GM12878 (cell line): ENCODE results near the gene TMPRSS13. TPM values are rescaled to one million over a fixed set of nuclear protein-coding genes. Genes with fewer than 3 reads are reported as not detected.

Source experiments
- ATAC-seq: fragments of 200-7000 bp; cut with Tn5 transposase; 3 replicates; pipeline ENCODE4 v1.9.1; 2020; ENCODE audit warnings: mild to moderate bottlenecking, moderate library complexity
- BruUV-seq: library from RNA; stranded (reverse); fragments of 400-500 nt; replicated peaks from 2 replicates; lab custom pipeline; 2021; lab: Mats Ljungman, UMichigan
- CTCF ChIA-PET: fragments of 300-600 bp; sonication (Branson Sonifier 250); formaldehyde crosslinking; extraction: SDS; loops from one replicate; lab custom pipeline; 2021; ENCODE audit warnings: inconsistent platforms; lab: Yijun Ruan, JAX
- POLR2A ChIA-PET: fragments of 350-600 bp; formaldehyde crosslinking; extraction: SDS; loops from one replicate; lab custom pipeline; 2021; ENCODE audit warnings: inconsistent platforms; lab: Charles Lee
- RAD21 ChIA-PET: fragments of 300-600 bp; sonication (Branson Sonifier 250); formaldehyde crosslinking; loops from one replicate; lab custom pipeline; 2023; ENCODE audit warnings: antibody characterized with exemption; ENCODE audit not compliant: unreplicated experiment; lab: Charles Lee
- SMC1A ChIA-PET: fragments of 300-600 bp; sonication (Branson Sonifier 250); formaldehyde crosslinking; loops from one replicate; lab custom pipeline; 2023; ENCODE audit not compliant: unreplicated experiment, uncharacterized antibody; lab: Charles Lee
- DNase-seq: peaks from one replicate; pipeline ENCODE4 v3.0.0-alpha.2; 2011; ENCODE audit warnings: low read depth, low spot score
- FAIRE-seq: peaks from 3 replicates; lab custom pipeline; 2011; peaks lifted over from hg19 to GRCh38; lab: Jason Lieb, UNC
- H2AFZ ChIP-seq: 2 replicates; pipeline ENCODE4 v1.6.0; 2011; ENCODE audit warnings: low read depth, low read length, control low read depth; ENCODE audit not compliant: control insufficient read depth
- H3K27ac ChIP-seq: 2 replicates; pipeline ENCODE4 v1.5.1; 2011; ENCODE audit warnings: control low read depth; ENCODE audit not compliant: control insufficient read depth, insufficient read depth
- H3K27me3 ChIP-seq, 2 experiments: replicated peaks in 1 of 2; 2 replicates each; pipeline versions ENCODE4 v1.6.0 to v1.6.1; 2011; ENCODE audit warnings: low read length in 1 of 2; ENCODE audit not compliant: control insufficient read depth in 2 of 2, insufficient read depth in 2 of 2
- H3K36me3 ChIP-seq, 2 experiments: 2 replicates each; pipeline ENCODE4 v1.5.1; 2011; ENCODE audit warnings: low read length in 1 of 2; ENCODE audit not compliant: control insufficient read depth in 2 of 2, insufficient read depth in 2 of 2
- H3K4me1 ChIP-seq: 2 replicates; pipeline ENCODE4 v1.6.1; 2011; ENCODE audit warnings: mild to moderate bottlenecking, low read length, moderate library complexity, mixed read lengths; ENCODE audit not compliant: control insufficient read depth, insufficient read depth
- H3K4me2 ChIP-seq: 2 replicates; pipeline ENCODE4 v1.6.0; 2011; ENCODE audit warnings: control low read depth; ENCODE audit not compliant: control insufficient read depth, insufficient read depth
- H3K4me3 ChIP-seq: fragments of 200-600 bp; sonication (generic); 2 replicates; pipeline ENCODE4 v1.5.1; 2016
- H3K79me2 ChIP-seq: 2 replicates; pipeline ENCODE4 v1.6.0; 2011; ENCODE audit warnings: low read length; ENCODE audit not compliant: control insufficient read depth, insufficient read depth
- H3K9ac ChIP-seq: 2 replicates; pipeline ENCODE4 v1.8.0; 2011; ENCODE audit warnings: low read length, control low read depth, mixed read lengths; ENCODE audit not compliant: control insufficient read depth, insufficient read depth
- H3K9me3 ChIP-seq: replicated peaks from 3 replicates; pipeline ENCODE4 v1.5.1; 2011; ENCODE audit warnings: mild to moderate bottlenecking, low read length; ENCODE audit not compliant: control insufficient read depth, insufficient read depth
- H4K20me1 ChIP-seq: 2 replicates; pipeline ENCODE4 v1.6.0; 2011; ENCODE audit not compliant: control insufficient read depth, insufficient read depth
- BCL11A ChIP-seq: IDR thresholded peaks from 2 replicates; pipeline ENCODE4 v1.6.1; 2011; ENCODE audit warnings: low read depth, low read length
- IRF4 ChIP-seq: IDR thresholded peaks from 2 replicates; pipeline ENCODE4 v1.6.1; 2011; ENCODE audit warnings: low read depth, low read length
- MTA3 ChIP-seq: IDR thresholded peaks from 2 replicates; pipeline ENCODE4 v1.6.1; 2012; ENCODE audit warnings: low read length, inconsistent platforms, borderline replicate concordance
- PKNOX1 ChIP-seq: fragments of 450-650 bp; IDR thresholded peaks from 2 replicates; pipeline ENCODE4 v1.6.1; 2016; ENCODE audit warnings: mild to moderate bottlenecking
- RFX5 ChIP-seq: IDR thresholded peaks from 2 replicates; pipeline ENCODE4 v1.6.1; 2011; ENCODE audit warnings: low read depth, low read length, improper control_type of control experiment
- SIX5 ChIP-seq: IDR thresholded peaks from 2 replicates; pipeline ENCODE4 v1.6.1; 2011; ENCODE audit warnings: mild to moderate bottlenecking, low read depth, low read length, moderate library complexity; ENCODE audit not compliant: severe bottlenecking
- SREBF2 ChIP-seq: IDR thresholded peaks from 2 replicates; pipeline ENCODE4 v1.6.1; 2012; ENCODE audit warnings: mild to moderate bottlenecking, low read length
- USF1 ChIP-seq: IDR thresholded peaks from 2 replicates; pipeline ENCODE4 v1.6.1; 2011; ENCODE audit warnings: borderline replicate concordance, low read depth, mild to moderate bottlenecking, moderate library complexity, mixed read lengths, low read length; ENCODE audit not compliant: insufficient read depth; ENCODE audit errors: extremely low read length
- WGBS: methylation state at CpG from one replicate; pipeline ENCODE4 v1.1.6; 2016; ENCODE audit warnings: low lambda C conversion rate; ENCODE audit not compliant: insufficient replicate concordance, insufficient coverage; ENCODE audit errors: missing lambda C conversion rate; 5-methylcytosine and 5-hydroxymethylcytosine counted together
- in situ Hi-C: fragments of 300-500 bp; cut with MboI; formaldehyde crosslinking; loops from 9 replicates; pipeline ENCODE4 v1.14.3; 2018; ENCODE audit warnings: mixed read lengths
- intact Hi-C: fragments of 100-400 bp; cut with micrococcal nuclease; formaldehyde crosslinking; loops from one replicate; pipeline ENCODE4 v1.14.2; 2022; ENCODE audit not compliant: unreplicated experiment
- polyA plus RNA-seq, 11 experiments: library from polyadenylated mRNA; depleted of rRNA in 4 of 11; unstranded in 6 of 11; stranded (reverse) in 5 of 11; fragments of >200 nt; fragmentation: Nextera tagmentation in 4 of 11; fragmentation: Illumina TruSeq in 1 of 11; extraction: Ambion mirVana in 4 of 11; extraction: Trizol in 1 of 11; gene quantifications; 1 replicate in 1 of 11; 2 replicates in 10 of 11; pipeline versions ENCODE4 v1.2.1 to v1.2.3, GENCODE V29; 2011 to 2016; ENCODE audit warnings: inconsistent platforms in 2 of 11, missing spikeins in 2 of 11, low read depth in 1 of 11
- total RNA-seq, 4 experiments: library from RNA; depleted of rRNA in 3 of 4; stranded (reverse); fragments of >200 nt in 3 of 4; fragmentation: Illumina TruSeq in 1 of 4; extraction: Trizol in 1 of 4; gene quantifications; 2 replicates each; pipeline versions ENCODE4 v1.2.1 to v1.2.3, GENCODE V29; 2013 to 2021

TMPRSS13 gene
- total and polyA plus RNA-seq, 10 of the 15 experiments (the other 5 are each of a cell fraction or from before 2014, with no cell fraction given) = 0.05 to 0.50 (median 0.26) TPM; not detected in 2

- DNase-seq = no peak
- Histone ChIP-seq H3K9ac (no peak overlapping the region), H3K27me3 (no peaks in the 10 kb centered on the region), H3K79me2 (no peaks in the 10 kb centered on the region), H3K4me3 (no peak overlapping the region), H2AFZ (no peak overlapping the region), H3K36me3 (no peaks in the 10 kb centered on the region), H3K4me1 (peaks cover 4% of the 10 kb centered on the region), H3K4me2 (no peak overlapping the region), H4K20me1 (no peaks in the 10 kb centered on the region), H3K27ac (no peak overlapping the region), H3K9me3 (no peaks in the 10 kb centered on the region)
- in situ Hi-C loops = no loop called here
- 71% methylated on average over 11 of the region's 11 CpGs for WGBS
- ChIA-PET RAD21 (interaction anchor here (1.4 kb wide), 1 partner anchor 77 kb away, joined by 5 read pairs; no protein-coding TSS in a partner anchor), SMC1A (interaction anchor here (0.8 to 6.4 kb wide), 9 partner anchors 9 to 153 kb away, joined by 3 to 29 read pairs (median 5); no protein-coding TSS in a partner anchor), CTCF (interaction anchor here (1.1 to 5.8 kb wide), 8 partner anchors 29 to 93 kb away, joined by 3 to 32 read pairs (median 7); no protein-coding TSS in a partner anchor), POLR2A (no interaction called here)
- no peak for FAIRE-seq
- intact Hi-C loops = no loop called here
- no peak for TF ChIP-seq IRF4
- TF ChIP-seq BCL11A = no peak
- TF ChIP-seq RFX5 = no peak
- no peak for TF ChIP-seq SIX5
- no peak for TF ChIP-seq SREBF2
- no peak for TF ChIP-seq USF1
- no peak for TF ChIP-seq PKNOX1
- no peak for TF ChIP-seq MTA3
- peak; percentile 42 for ATAC-seq
- BruUV-seq = no TSS peak
Observed at GRCh38 chr11:117900720-117901440, 28.3 kb downstream of the TMPRSS13 start.
